ENCODE data around the gene COA5.

Gene COA5

DNA sequence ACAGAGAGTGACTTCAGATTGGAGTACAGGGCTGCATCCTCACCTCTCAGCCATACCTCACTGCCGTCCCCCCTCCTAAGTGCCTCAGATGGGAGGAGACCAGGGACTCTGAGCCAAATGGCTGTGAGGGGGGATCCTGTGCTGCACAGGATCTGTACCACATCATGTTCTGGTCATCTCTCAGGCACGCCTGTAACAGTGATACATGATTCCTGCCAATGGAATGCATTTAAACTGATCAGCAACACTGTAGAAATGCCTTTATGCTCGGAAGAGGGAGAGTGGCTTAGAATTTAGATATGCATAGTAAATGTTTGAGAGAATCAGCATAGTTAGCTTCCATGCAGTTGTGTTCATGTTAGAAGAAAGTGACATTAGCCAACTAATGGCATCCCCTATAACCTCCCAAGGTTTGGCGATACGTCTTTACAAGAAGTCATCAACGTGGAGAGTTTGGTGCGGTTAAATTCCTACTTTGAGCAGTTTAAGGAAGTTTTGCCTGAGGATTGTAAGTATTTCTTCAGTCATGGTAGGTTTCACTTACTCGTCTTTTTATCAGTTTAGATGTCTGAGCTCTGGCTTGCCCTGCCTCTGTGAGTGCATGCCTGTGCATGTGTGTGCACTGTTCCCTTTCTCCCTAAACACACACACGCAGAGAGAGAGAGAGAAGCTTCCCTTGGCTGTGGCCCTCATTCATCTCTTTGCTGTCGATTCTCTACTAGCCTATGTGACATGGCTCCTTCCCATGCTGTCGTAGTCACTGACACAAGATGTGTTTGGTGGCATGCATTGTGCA is 40.0 kb downstream of the COA5 start:
- H3K4me3 ChIP-seq (ENCODE audit: low read depth, low read length), result no peak overlapping the region
- DNase-seq (ENCODE audit: low read depth, low spot score), result peak; percentile 17
- CTCF ChIA-PET, result interaction anchor here (0.9 to 1.5 kb wide), 7 partner anchors 8 to 38 kb away, joined by 3 to 6 read pairs (median 4); no protein-coding TSS in a partner anchor
- POLR2A ChIA-PET, result no interaction called here
- TF ChIP-seq, protein P1, sequence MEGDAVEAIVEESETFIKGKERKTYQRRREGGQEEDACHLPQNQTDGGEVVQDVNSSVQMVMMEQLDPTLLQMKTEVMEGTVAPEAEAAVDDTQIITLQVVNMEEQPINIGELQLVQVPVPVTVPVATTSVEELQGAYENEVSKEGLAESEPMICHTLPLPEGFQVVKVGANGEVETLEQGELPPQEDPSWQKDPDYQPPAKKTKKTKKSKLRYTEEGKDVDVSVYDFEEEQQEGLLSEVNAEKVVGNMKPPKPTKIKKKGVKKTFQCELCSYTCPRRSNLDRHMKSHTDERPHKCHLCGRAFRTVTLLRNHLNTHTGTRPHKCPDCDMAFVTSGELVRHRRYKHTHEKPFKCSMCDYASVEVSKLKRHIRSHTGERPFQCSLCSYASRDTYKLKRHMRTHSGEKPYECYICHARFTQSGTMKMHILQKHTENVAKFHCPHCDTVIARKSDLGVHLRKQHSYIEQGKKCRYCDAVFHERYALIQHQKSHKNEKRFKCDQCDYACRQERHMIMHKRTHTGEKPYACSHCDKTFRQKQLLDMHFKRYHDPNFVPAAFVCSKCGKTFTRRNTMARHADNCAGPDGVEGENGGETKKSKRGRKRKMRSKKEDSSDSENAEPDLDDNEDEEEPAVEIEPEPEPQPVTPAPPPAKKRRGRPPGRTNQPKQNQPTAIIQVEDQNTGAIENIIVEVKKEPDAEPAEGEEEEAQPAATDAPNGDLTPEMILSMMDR (IDR thresholded peaks at IDR 0.05; ENCODE audit: insufficient read depth, low read length, missing control alignments), result no peak

DNA sequence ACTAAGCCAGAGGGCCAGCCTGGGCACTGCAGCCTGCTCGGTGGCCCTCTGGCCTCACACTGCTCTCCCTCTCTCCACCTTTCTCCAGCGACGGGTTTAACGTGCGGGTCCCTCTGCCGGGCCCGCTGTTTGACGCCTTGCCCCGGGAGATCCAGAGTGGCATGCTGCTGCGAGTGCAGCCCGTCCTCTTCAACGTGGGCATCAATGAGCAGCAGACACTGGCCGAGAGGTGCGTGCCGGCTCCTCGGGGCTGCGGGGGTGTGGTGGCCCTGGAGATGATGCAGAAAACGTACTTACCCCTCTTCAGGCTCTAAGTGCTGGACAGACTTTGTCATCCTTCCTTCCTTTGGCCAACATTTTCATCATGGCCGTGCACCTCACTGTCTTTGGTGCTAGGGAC is 42.4 kb downstream of the COA5 start:
- CTCF ChIA-PET, result no interaction called here
- TF ChIP-seq, protein P1 (IDR thresholded peaks at IDR 0.05; ENCODE audit: insufficient read depth, low read length, missing control alignments), result no peak
- POLR2A ChIA-PET, result interaction anchor here (0.6 kb wide), 1 partner anchor 21 kb away, joined by 3 read pairs; no protein-coding TSS in a partner anchor
- DNase-seq (ENCODE audit: low read depth, low spot score), result no peak
- no peak overlapping the region for H3K4me3 ChIP-seq (ENCODE audit: low read depth, low read length)

DNA sequence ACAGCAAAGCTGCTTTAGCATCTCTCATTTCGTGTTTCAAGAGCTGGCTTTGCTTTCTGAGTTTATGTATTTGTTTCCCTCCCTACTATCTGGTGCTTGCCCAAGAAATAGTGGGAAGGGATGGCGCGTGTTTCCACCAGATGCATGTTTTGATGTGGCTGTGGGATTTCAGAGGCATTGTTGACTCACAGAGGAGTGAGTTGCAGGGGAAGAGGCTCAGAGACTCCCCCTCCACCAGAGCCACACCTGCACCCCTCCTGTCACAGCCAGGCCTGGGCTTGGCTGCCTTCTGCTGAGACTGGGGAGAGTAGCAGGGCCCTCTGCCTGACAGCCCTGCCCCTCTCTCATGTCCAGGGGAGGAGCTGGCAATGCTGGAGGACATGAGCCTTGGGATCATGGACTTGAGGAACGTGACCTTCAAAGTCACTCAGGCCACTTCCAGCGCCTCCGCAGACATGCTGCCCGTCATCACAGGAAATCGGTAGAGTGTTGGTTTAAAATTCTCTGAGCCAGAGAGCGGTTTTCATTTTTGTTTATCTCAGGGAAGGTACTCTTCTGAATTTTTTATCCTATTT is 42.9 kb downstream of the COA5 start:
- ChIA-PET POLR2A (interaction anchor here (0.6 kb wide), 1 partner anchor 21 kb away, joined by 3 read pairs; no protein-coding TSS in a partner anchor), CTCF (no interaction called here)
- no peak for DNase-seq (ENCODE audit: low read depth, low spot score)
- TF ChIP-seq, protein P1 (IDR thresholded peaks at IDR 0.05; ENCODE audit: insufficient read depth, low read length, missing control alignments), result no peak
- no peak overlapping the region for H3K4me3 ChIP-seq (ENCODE audit: low read depth, low read length)

DNA sequence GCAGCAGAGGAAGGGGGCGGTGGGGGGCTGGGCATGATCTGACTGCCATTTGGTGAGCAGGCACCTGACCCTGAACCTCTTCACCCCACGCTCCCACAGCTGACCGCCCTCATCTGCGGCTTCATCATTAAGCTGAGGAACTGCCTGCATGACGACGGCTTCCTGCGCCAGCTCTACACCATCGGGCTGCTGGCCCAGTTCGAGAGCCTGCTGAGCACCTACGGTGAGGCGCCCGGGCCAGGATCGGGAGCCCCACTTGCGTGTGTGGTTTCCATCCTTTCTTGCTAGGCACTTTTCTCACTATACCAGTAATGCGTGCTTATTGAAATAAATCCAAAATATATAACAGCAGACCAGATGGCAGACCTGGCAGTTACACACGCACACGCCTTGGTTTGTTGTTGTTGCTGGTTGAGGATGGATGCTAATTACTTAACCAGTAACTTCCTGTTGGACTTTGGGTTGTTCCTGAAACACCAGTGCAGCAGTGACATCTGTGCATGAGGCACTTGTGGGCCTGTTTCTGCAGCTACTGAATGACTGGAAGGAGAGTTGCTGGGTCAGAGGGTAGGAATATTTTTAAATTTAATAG is 43.7 kb downstream of the COA5 start:
- TF ChIP-seq, protein P1 (IDR thresholded peaks at IDR 0.05; ENCODE audit: insufficient read depth, low read length, missing control alignments), result no peak
- no peak for DNase-seq (ENCODE audit: low read depth, low spot score)
- no peak overlapping the region for H3K4me3 ChIP-seq (ENCODE audit: low read depth, low read length)
- POLR2A ChIA-PET, result no interaction called here
- CTCF ChIA-PET, result no interaction called here

DNA sequence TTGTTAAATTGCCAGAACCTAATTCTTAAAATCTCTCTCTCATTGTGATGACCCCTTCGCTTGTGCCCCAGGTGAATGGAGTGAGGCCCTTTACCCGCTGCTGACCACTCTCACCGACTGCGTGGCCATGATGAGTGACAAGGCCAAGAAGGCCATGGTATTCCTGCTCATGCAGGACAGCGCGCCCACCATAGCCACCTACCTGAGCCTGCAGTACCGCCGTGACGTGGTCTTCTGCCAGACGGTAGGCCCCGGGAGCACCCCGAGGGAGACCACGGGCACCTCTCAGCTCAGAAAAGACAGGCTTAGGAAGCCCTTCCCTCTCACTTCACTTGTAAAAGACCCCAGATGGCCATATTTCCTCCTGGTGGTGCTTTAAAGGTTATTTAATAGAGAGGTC is 44.9 kb downstream of the COA5 start:
- ChIA-PET POLR2A (no interaction called here), CTCF (interaction anchor here (0.9 to 1.7 kb wide), 2 partner anchors 8 to 9 kb away, joined by 3 to 4 read pairs; no protein-coding TSS in a partner anchor)
- H3K4me3 ChIP-seq (ENCODE audit: low read depth, low read length), result no peak overlapping the region
- no peak for DNase-seq (ENCODE audit: low read depth, low spot score)
- TF ChIP-seq, protein P1 (IDR thresholded peaks at IDR 0.05; ENCODE audit: insufficient read depth, low read length, missing control alignments), result no peak

All from AG04449 (cell line).